H1 (cell line): Measurements from ENCODE around the gene PLCL1.

Experiments used
- ATF3 ChIP-seq: IDR thresholded peaks from 2 replicates; pipeline ENCODE4 v1.6.1; 2011; ENCODE audit warnings: low read depth, mild to moderate bottlenecking, low read length; ENCODE audit not compliant: insufficient read depth
- CEBPB ChIP-seq: IDR thresholded peaks from 2 replicates; pipeline ENCODE4 v1.6.1; 2012; ENCODE audit warnings: low read depth, low read length
- CTCF ChIP-seq, 3 experiments: IDR thresholded peaks; 1 replicate in 2 of 3; 2 replicates in 1 of 3; pipeline versions ENCODE4 v1.5.1 to v1.6.1; 2011; ENCODE audit warnings: low read length in 3 of 3, mild to moderate bottlenecking in 3 of 3, inconsistent platforms in 2 of 3, low read depth in 1 of 3, moderate library complexity in 1 of 3; ENCODE audit not compliant: insufficient read depth in 1 of 3; ENCODE audit errors: control extremely low read depth in 1 of 3
- EP300 ChIP-seq, 2 experiments: IDR thresholded peaks; 1 replicate in 1 of 2; 2 replicates in 1 of 2; pipeline ENCODE4 v1.6.1; 2011 to 2012; ENCODE audit warnings: low read depth in 2 of 2, low read length in 2 of 2, mild to moderate bottlenecking in 2 of 2, borderline replicate concordance in 1 of 2, inconsistent platforms in 1 of 2, moderate library complexity in 1 of 2
- EZH2 ChIP-seq: fragments of 200-600 bp; sonication (generic); IDR thresholded peaks from 2 replicates; pipeline ENCODE4 v1.7.1; 2012; ENCODE audit warnings: low read depth, mild to moderate bottlenecking, moderate library complexity, low read length, inconsistent platforms; ENCODE audit not compliant: severe bottlenecking
- GABPA ChIP-seq: IDR thresholded peaks from 2 replicates; pipeline ENCODE4 v1.6.1; 2011; ENCODE audit warnings: mild to moderate bottlenecking, low read length, moderate library complexity, borderline replicate concordance; ENCODE audit not compliant: insufficient read depth
- POLR2AphosphoS5 ChIP-seq: IDR thresholded peaks from 2 replicates; pipeline ENCODE4 v1.6.1; 2011; ENCODE audit warnings: low read depth, low read length
- RAD21 ChIP-seq, 2 experiments: IDR thresholded peaks in 1 of 2; conservative IDR thresholded peaks in 1 of 2; 2 replicates each; pipeline ENCODE4 v1.6.1; 2011; ENCODE audit warnings: low read depth in 2 of 2, low read length in 2 of 2, improper control_type of control experiment in 1 of 2, inconsistent platforms in 1 of 2, mild to moderate bottlenecking in 1 of 2, moderate library complexity in 1 of 2
- RFX5 ChIP-seq: IDR thresholded peaks from 2 replicates; pipeline ENCODE4 v1.6.1; 2011; ENCODE audit warnings: low read depth, low read length, improper control_type of control experiment, borderline replicate concordance
- SAP30 ChIP-seq: fragments of 300-600 bp; sonication (generic); IDR thresholded peaks from 2 replicates; pipeline ENCODE4 v1.7.1; 2012; ENCODE audit warnings: low read length, moderate library complexity, mild to moderate bottlenecking, inconsistent platforms; ENCODE audit not compliant: insufficient read depth, insufficient replicate concordance
- SIRT6 ChIP-seq: IDR thresholded peaks from one replicate; pipeline ENCODE4 v1.7.1; 2012; ENCODE audit warnings: low read length, inconsistent platforms
- SRF ChIP-seq: IDR thresholded peaks from 2 replicates; pipeline ENCODE4 v1.6.1; 2011; ENCODE audit warnings: mild to moderate bottlenecking, low read depth, low read length, moderate library complexity
- USF2 ChIP-seq: IDR thresholded peaks from 2 replicates; pipeline ENCODE4 v1.6.1; 2011; ENCODE audit warnings: low read length, improper control_type of control experiment

DNA sequence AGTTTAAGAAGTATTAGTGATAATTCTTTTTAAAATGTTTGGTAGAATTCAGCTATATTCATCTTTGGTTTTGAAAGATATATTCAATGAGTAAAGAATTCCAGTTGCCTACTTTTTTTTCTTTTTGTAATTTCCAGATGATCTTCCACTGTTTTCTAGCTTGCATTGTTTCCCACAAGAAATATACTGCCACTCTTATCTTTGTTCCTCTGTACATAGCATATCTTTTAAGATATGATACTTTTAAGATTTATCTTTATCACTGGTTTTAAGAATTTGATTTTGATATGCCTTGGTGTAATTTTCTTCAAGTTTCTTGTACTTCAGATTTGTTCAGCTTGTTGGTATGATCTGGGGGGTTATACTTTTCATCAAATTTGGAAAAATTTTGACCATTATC is 374.4 kb downstream of the PLCL1 start:
- no peak for TF ChIP-seq CTCF (IDR thresholded peaks at IDR 0.05; ENCODE audit: control extremely low read depth in 1 of 3, insufficient read depth in 1 of 3, low read depth in 1 of 3, low read length in 3 of 3)
- no peak for TF ChIP-seq EZH2
- no peak for TF ChIP-seq POLR2AphosphoS5
- no peak for TF ChIP-seq GABPA
- TF ChIP-seq SIRT6: no peak
- TF ChIP-seq USF2: no peak
- no peak for TF ChIP-seq CEBPB
- no peak for TF ChIP-seq RAD21 (IDR thresholded peaks at IDR 0.05 in 1 of 2, conservative IDR thresholded peaks at IDR 0.05 in 1 of 2; ENCODE audit: low read depth in 2 of 2, low read length in 2 of 2)
- no peak for TF ChIP-seq SRF
- no peak for TF ChIP-seq RFX5
- TF ChIP-seq SAP30: no peak
- no peak for TF ChIP-seq EP300 (IDR thresholded peaks at IDR 0.05; ENCODE audit: borderline replicate concordance in 1 of 2, low read depth in 2 of 2, low read length in 2 of 2)
- no peak for TF ChIP-seq ATF3
